ENCODE data around the gene STXBP1. TPM values are rescaled to one million over a fixed set of nuclear protein-coding genes. Genes with fewer than 3 reads are reported as not detected.

STXBP1 gene
- total and polyA plus RNA-seq, 2 donors (not counting 3 experiments of a cell fraction or from before 2014, with no cell fraction given) = 18.8 to 51.3 TPM

DNA sequence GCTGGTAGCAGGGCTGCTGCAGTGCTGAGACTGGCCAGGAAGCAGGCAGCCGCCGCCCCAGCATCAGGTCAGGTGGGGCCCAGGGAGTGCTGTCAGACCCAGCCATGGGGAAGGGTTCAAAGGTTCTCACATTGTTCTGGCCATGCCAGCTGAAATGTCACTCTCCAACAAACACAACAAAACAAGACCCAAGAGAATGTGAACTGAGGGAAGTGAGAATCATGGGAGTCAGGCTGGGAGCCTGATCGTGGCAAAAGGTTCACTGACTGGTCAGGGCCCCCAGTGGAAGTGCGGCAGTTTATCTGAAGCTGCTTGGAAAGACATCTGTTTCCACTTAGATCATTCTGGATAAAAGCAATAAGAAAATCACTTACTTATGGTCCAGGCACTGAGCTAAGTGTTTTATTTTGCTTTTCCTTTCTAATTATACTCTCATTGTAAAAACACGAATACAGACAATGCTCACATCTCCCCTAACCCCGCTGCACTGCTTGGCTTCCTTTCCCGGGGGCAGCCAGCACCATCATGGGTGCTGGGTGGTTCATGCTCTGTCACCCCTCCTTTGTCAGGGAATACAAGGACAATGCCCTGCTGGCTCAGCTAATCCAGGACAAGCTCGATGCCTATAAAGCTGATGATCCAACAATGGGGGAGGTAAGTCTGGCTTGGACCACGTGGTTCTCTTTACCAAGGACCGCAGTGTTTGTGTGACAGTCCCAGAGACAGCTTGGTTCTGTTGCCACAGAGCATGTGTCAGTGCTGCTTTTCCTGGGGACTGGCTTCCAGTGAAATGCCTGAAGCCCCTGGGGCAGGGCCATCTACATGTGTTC, 52.8 kb downstream of the STXBP1 start:
- intact Hi-C loops (cut with micrococcal nuclease) (no loop called here), dilution Hi-C loops (cut with MboI; ENCODE audit: extremely low pct_ligation_motif_present, low sequenced_read_pairs) (no loop called here)
- Histone ChIP-seq H3K27ac (ENCODE audit: insufficient read depth, low read depth, low read length) (no peak overlapping the region), H4K20me1 (replicated peaks; ENCODE audit: control insufficient read depth, extremely low read depth, insufficient read depth, low read length) (no peaks in the 10 kb centered on the region), H3K4me1 (ENCODE audit: control insufficient read depth, extremely low read depth, insufficient read depth, low read length) (no peaks in the 10 kb centered on the region), H3K27me3 (ENCODE audit: control insufficient read depth in 2 of 2, insufficient read depth in 2 of 2, low read length in 2 of 2) (no peaks in the 10 kb centered on the region), H3K4me2 (ENCODE audit: insufficient read depth, low read length) (no peak overlapping the region), H3K9me3 (replicated peaks; ENCODE audit: control insufficient read depth, insufficient read depth, low read length) (no peaks in the 10 kb centered on the region), H3K79me2 (ENCODE audit: control insufficient read depth, insufficient read depth, low read length) (no peaks in the 10 kb centered on the region), H3K9ac (replicated peaks; ENCODE audit: extremely low read depth, insufficient read depth, low read length) (no peak overlapping the region), H3K36me3 (ENCODE audit: control insufficient read depth in 2 of 2, extremely low read depth in 1 of 2, insufficient read depth in 2 of 2, low read length in 2 of 2) (peaks cover 3 to 13% of the 10 kb centered on the region in 2 experiments), H3K4me3 (replicated peaks in 1 of 3; ENCODE audit: insufficient read depth in 1 of 3, low read depth in 1 of 3, low read length in 3 of 3) (no peak overlapping the region), H2AFZ (ENCODE audit: low read depth, low read length) (no peak overlapping the region), H3K9me1 (replicated peaks; ENCODE audit: control insufficient read depth, extremely low read depth, insufficient read depth, low read length) (no peaks in the 10 kb centered on the region)
- FAIRE-seq (peak; percentile 47), DNase-seq (ENCODE audit: low read depth, low spot score) (peak; percentile 67)
- CTCF ChIA-PET = interaction anchor here (0.5 to 1.3 kb wide), 3 partner anchors 29 to 92 kb away, joined by 3 to 4 read pairs (median 3); no protein-coding TSS in a partner anchor
- no TSS peak for BruUV-seq (replicated peaks)
- POLR2A ChIA-PET = no interaction called here
- TF ChIP-seq POLR2AphosphoS5 (IDR thresholded peaks at IDR 0.05; ENCODE audit: insufficient read depth, low read depth, low read length) = no peak
- TF ChIP-seq POLR2A (IDR thresholded peaks at IDR 0.05; ENCODE audit: low read depth, low read length) = no peak
- no peak for TF ChIP-seq FOS (IDR thresholded peaks at IDR 0.05; ENCODE audit: borderline replicate concordance, insufficient read depth, low read length)

DNA sequence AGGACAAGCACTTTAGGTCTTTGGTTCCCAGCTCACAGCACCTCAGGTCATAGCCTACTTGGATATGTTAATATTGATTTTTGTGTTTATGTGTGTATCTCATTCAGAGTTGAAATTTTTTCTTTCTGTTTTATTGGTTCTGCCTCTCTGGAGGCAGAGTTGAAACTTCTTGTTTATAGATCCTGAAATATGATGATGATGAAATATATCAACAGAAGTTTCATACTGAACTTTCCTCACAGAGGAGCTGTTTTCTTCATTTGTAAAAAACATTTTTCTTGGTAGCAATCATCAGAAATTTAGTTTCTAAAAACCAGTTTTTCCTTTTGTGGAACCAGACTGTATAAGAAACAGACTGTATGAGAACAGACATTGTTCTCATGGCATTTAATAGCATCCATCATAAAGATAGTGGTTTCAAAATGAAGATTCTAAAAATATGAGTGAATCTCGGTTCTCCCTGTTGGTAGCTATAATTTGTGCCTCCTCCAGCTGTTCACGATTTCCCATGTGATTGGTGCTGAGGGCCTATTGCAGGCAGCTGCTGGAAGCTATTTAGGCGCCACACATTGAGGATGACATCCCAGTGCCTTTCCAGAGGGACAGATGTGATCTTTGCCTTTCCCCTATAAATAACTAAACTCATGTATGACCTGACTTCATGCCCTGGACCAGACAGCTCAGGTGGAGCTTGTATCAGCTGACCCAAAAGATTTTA, 55.2 kb downstream of the STXBP1 start:
- no peaks in the 10 kb centered on the region for H3K27me3 ChIP-seq (ENCODE audit: control insufficient read depth in 2 of 2, insufficient read depth in 2 of 2, low read length in 2 of 2)
- BruUV-seq (replicated peaks) = no TSS peak
- H3K36me3 ChIP-seq (ENCODE audit: control insufficient read depth in 2 of 2, extremely low read depth in 1 of 2, insufficient read depth in 2 of 2, low read length in 2 of 2) = peaks cover 0 to 8% of the 10 kb centered on the region in 2 experiments
- intact Hi-C loops (cut with micrococcal nuclease) = no loop called here
- H3K4me3 ChIP-seq (replicated peaks in 1 of 3; ENCODE audit: insufficient read depth in 1 of 3, low read depth in 1 of 3, low read length in 3 of 3) = no peak overlapping the region
- H3K4me2 ChIP-seq (ENCODE audit: insufficient read depth, low read length) = no peak overlapping the region
- H3K9ac ChIP-seq (replicated peaks; ENCODE audit: extremely low read depth, insufficient read depth, low read length) = no peak overlapping the region
- DNase-seq (ENCODE audit: low read depth, low spot score) = no peak
- H3K4me1 ChIP-seq (ENCODE audit: control insufficient read depth, extremely low read depth, insufficient read depth, low read length) = no peaks in the 10 kb centered on the region
- TF ChIP-seq POLR2A (IDR thresholded peaks at IDR 0.05; ENCODE audit: low read depth, low read length) = no peak
- TF ChIP-seq MYC (IDR thresholded peaks at IDR 0.05; ENCODE audit: low read depth, low read length) = no peak
- no peak for TF ChIP-seq EZH2 (IDR thresholded peaks at IDR 0.05; ENCODE audit: borderline replicate concordance, low read depth, low read length, severe bottlenecking)
- no peak for TF ChIP-seq JUN (IDR thresholded peaks at IDR 0.05; ENCODE audit: borderline replicate concordance, insufficient read depth, insufficient read length, low read depth)
- TF ChIP-seq, protein P1, sequence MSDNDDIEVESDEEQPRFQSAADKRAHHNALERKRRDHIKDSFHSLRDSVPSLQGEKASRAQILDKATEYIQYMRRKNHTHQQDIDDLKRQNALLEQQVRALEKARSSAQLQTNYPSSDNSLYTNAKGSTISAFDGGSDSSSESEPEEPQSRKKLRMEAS (IDR thresholded peaks at IDR 0.05; ENCODE audit: insufficient read depth, insufficient read length) = no peak
- H3K9me3 ChIP-seq (replicated peaks; ENCODE audit: control insufficient read depth, insufficient read depth, low read length) = no peaks in the 10 kb centered on the region
- no peak overlapping the region for H2AFZ ChIP-seq (ENCODE audit: low read depth, low read length)
- ChIA-PET POLR2A (no interaction called here), CTCF (interaction anchor here (0.6 to 2.0 kb wide), 6 partner anchors 19 to 254 kb away, joined by 3 to 4 read pairs (median 3); partner anchors contain the start of gene TOR2A)
- dilution Hi-C loops (cut with MboI; ENCODE audit: extremely low pct_ligation_motif_present, low sequenced_read_pairs) = no loop called here
- H3K79me2 ChIP-seq (ENCODE audit: control insufficient read depth, insufficient read depth, low read length) = no peaks in the 10 kb centered on the region
- FAIRE-seq = no peak
- H4K20me1 ChIP-seq (replicated peaks; ENCODE audit: control insufficient read depth, extremely low read depth, insufficient read depth, low read length) = no peaks in the 10 kb centered on the region
- no peaks in the 10 kb centered on the region for H3K9me1 ChIP-seq (replicated peaks; ENCODE audit: control insufficient read depth, extremely low read depth, insufficient read depth, low read length)
- H3K27ac ChIP-seq (ENCODE audit: insufficient read depth, low read depth, low read length) = no peak overlapping the region

Data from endothelial cell of umbilical vein (primary cell).